IMR-90 (cell line): ENCODE results near the gene SNRNP25. TPM values are rescaled to one million over a fixed set of nuclear protein-coding genes. Genes with fewer than 3 reads are reported as not detected.

ENCODE experiments used
- ATAC-seq: fragments of 200-7000 bp; cut with Tn5 transposase; 2 replicates; pipeline ENCODE4 v1.9.1; 2020; ENCODE audit warnings: low read depth, mild to moderate bottlenecking, moderate library complexity
- BruUV-seq: library from RNA; stranded (reverse); fragments of 400-500 nt; replicated peaks from 2 replicates; lab custom pipeline; 2021; lab: Mats Ljungman, UMichigan
- CTCF ChIA-PET: fragments of 300-600 bp; formaldehyde crosslinking; extraction: SDS; loops from one replicate; lab custom pipeline; 2021; ENCODE audit warnings: antibody characterized with exemption; lab: Yijun Ruan, JAX
- POLR2A ChIA-PET: fragments of 300-600 bp; sonication (Branson Sonifier 250); formaldehyde crosslinking; loops from one replicate; lab custom pipeline; 2022; ENCODE audit warnings: antibody characterized with exemption; ENCODE audit not compliant: unreplicated experiment; lab: Charles Lee
- DNase-seq: peaks from one replicate; pipeline ENCODE4 v3.0.0; 2013
- H2AFZ ChIP-seq: replicated peaks from 2 replicates; pipeline ENCODE3; 2013; ENCODE audit warnings: low read length, mild to moderate bottlenecking; ENCODE audit not compliant: poor library complexity
- H2AK5ac ChIP-seq: 2 replicates; pipeline ENCODE4 v1.6.1; 2013; ENCODE audit warnings: low read depth, low read length, inconsistent platforms
- H2AK9ac ChIP-seq: replicated peaks from 2 replicates; pipeline ENCODE3; 2013; ENCODE audit warnings: mild to moderate bottlenecking, low read depth, low read length, moderate library complexity; ENCODE audit not compliant: poor library complexity
- H2BK120ac ChIP-seq: 2 replicates; pipeline ENCODE4 v1.6.1; 2013; ENCODE audit warnings: low read depth, low read length, inconsistent platforms
- H2BK15ac ChIP-seq: 3 replicates; pipeline ENCODE4 v1.6.1; 2013; ENCODE audit warnings: low read depth, low read length, inconsistent platforms
- H2BK20ac ChIP-seq: 2 replicates; pipeline ENCODE4 v1.6.1; 2013; ENCODE audit warnings: low read depth, mild to moderate bottlenecking, inconsistent platforms, low read length, moderate library complexity
- H2BK5ac ChIP-seq: 2 replicates; pipeline ENCODE4 v1.6.1; 2013; ENCODE audit warnings: mild to moderate bottlenecking, low read depth, low read length, inconsistent platforms; ENCODE audit not compliant: poor library complexity, severe bottlenecking
- H3K14ac ChIP-seq: replicated peaks from 2 replicates; pipeline ENCODE4 v1.6.1; 2013; ENCODE audit warnings: low read depth, low read length, inconsistent platforms
- H3K18ac ChIP-seq: 2 replicates; pipeline ENCODE4 v1.6.1; 2013; ENCODE audit warnings: low read depth, low read length, control low read depth
- H3K23ac ChIP-seq: 2 replicates; pipeline ENCODE4 v1.6.1; 2013; ENCODE audit warnings: low read depth, low read length, inconsistent platforms
- H3K27ac ChIP-seq: 2 replicates; pipeline ENCODE4 v1.5.1; 2013; ENCODE audit warnings: mild to moderate bottlenecking, control low read depth, low read length; ENCODE audit not compliant: insufficient read depth
- H3K27me3 ChIP-seq: 2 replicates; pipeline ENCODE4 v1.6.1; 2013; ENCODE audit warnings: low read length; ENCODE audit not compliant: control insufficient read depth, insufficient read depth
- H3K36me3 ChIP-seq: 2 replicates; pipeline ENCODE4 v1.6.1; 2013; ENCODE audit warnings: low read length, mixed read lengths; ENCODE audit not compliant: control insufficient read depth, insufficient read depth
- H3K4ac ChIP-seq: 2 replicates; pipeline ENCODE4 v1.6.1; 2013; ENCODE audit warnings: low read depth, low read length, inconsistent platforms
- H3K4me1 ChIP-seq: 2 replicates; pipeline ENCODE4 v1.6.1; 2013; ENCODE audit warnings: low read length, mixed read lengths; ENCODE audit not compliant: control insufficient read depth, insufficient read depth
- H3K4me2 ChIP-seq: 2 replicates; pipeline ENCODE4 v1.6.1; 2013; ENCODE audit warnings: low read depth, mild to moderate bottlenecking, control low read depth, low read length, moderate library complexity
- H3K4me3 ChIP-seq: 2 replicates; pipeline ENCODE4 v1.5.1; 2013; ENCODE audit warnings: low read depth, mild to moderate bottlenecking, control low read depth, low read length, moderate library complexity; ENCODE audit not compliant: insufficient read depth
- H3K56ac ChIP-seq: 2 replicates; pipeline ENCODE4 v1.6.1; 2013; ENCODE audit warnings: low read length, inconsistent platforms; ENCODE audit not compliant: insufficient read depth; ENCODE audit errors: extremely low read depth
- H3K79me1 ChIP-seq, 2 experiments: 2 replicates each; pipeline ENCODE4 v1.6.1; 2013; ENCODE audit warnings: low read length in 2 of 2, inconsistent platforms in 1 of 2, low read depth in 1 of 2
- H3K9ac ChIP-seq: 2 replicates; pipeline ENCODE4 v1.6.1; 2013; ENCODE audit warnings: low read depth, low read length, control low read depth
- H3K9me1 ChIP-seq: 2 replicates; pipeline ENCODE4 v1.6.1; 2013; ENCODE audit warnings: low read length, inconsistent platforms; ENCODE audit not compliant: insufficient read depth
- H3K9me3 ChIP-seq: 2 replicates; pipeline ENCODE4 v1.6.1; 2013; ENCODE audit warnings: low read length; ENCODE audit not compliant: control insufficient read depth, insufficient read depth
- H4K20me1 ChIP-seq: 2 replicates; pipeline ENCODE4 v1.6.1; 2013; ENCODE audit warnings: low read length, inconsistent platforms; ENCODE audit not compliant: insufficient read depth
- H4K5ac ChIP-seq: 2 replicates; pipeline ENCODE4 v1.6.1; 2013; ENCODE audit warnings: mild to moderate bottlenecking, low read depth, low read length, control low read depth
- H4K8ac ChIP-seq, 2 experiments: 2 replicates each; pipeline ENCODE4 v1.6.1; 2013; ENCODE audit warnings: low read depth in 2 of 2, low read length in 2 of 2, control low read depth in 1 of 2, inconsistent platforms in 1 of 2
- H4K91ac ChIP-seq: 2 replicates; pipeline ENCODE4 v1.6.1; 2013; ENCODE audit warnings: low read depth, low read length, inconsistent platforms; ENCODE audit not compliant: insufficient read depth
- BHLHE40 ChIP-seq: fragments of 150-350 bp; IDR thresholded peaks from 2 replicates; pipeline ENCODE4 v1.6.1; 2016; ENCODE audit warnings: mild to moderate bottlenecking, low read depth, low read length
- CHD1 ChIP-seq: IDR thresholded peaks from 2 replicates; pipeline ENCODE4 v1.6.1; 2012; ENCODE audit warnings: low read depth, low read length, improper control_type of control experiment
- ELK1 ChIP-seq: fragments of 150-350 bp; IDR thresholded peaks from 2 replicates; pipeline ENCODE4 v1.6.1; 2016; ENCODE audit warnings: low read depth, mild to moderate bottlenecking, low read length, moderate library complexity, borderline replicate concordance
- FOS ChIP-seq: fragments of 150-350 bp; IDR thresholded peaks from 2 replicates; pipeline ENCODE4 v1.6.1; 2016; ENCODE audit warnings: low read depth, low read length
- MAFK ChIP-seq: IDR thresholded peaks from 2 replicates; pipeline ENCODE4 v1.6.1; 2012; ENCODE audit warnings: low read depth, low read length, improper control_type of control experiment
- MAZ ChIP-seq: IDR thresholded peaks from 2 replicates; pipeline ENCODE4 v1.6.1; 2012; ENCODE audit warnings: low read depth, mild to moderate bottlenecking, low read length, improper control_type of control experiment, moderate library complexity, borderline replicate concordance
- POLR2A ChIP-seq: IDR thresholded peaks from 2 replicates; pipeline ENCODE4 v1.6.1; 2012; ENCODE audit warnings: mild to moderate bottlenecking, low read depth, low read length
- RAD21 ChIP-seq: IDR thresholded peaks from 2 replicates; pipeline ENCODE4 v1.6.1; 2012; ENCODE audit warnings: low read length, improper control_type of control experiment
- RFX5 ChIP-seq: IDR thresholded peaks from 2 replicates; pipeline ENCODE4 v1.8.0; 2012; ENCODE audit warnings: low read depth, mild to moderate bottlenecking, low read length, moderate library complexity
- SMC3 ChIP-seq: fragments of 150-350 bp; IDR thresholded peaks from 2 replicates; pipeline ENCODE4 v1.6.1; 2016; ENCODE audit warnings: low read depth, mild to moderate bottlenecking, antibody characterized with exemption, low read length, moderate library complexity
- USF2 ChIP-seq: fragments of 150-350 bp; IDR thresholded peaks from 2 replicates; pipeline ENCODE4 v1.6.1; 2017; ENCODE audit warnings: mild to moderate bottlenecking, antibody characterized with exemption, low read length, low read depth
- WGBS, 2 experiments: methylation state at CpG; one replicate each; pipeline versions ENCODE4 v1.1.5 to v1.1.7; 2013; ENCODE audit warnings: missing lambda C conversion rate in 2 of 2; ENCODE audit not compliant: insufficient read length in 1 of 2; ENCODE audit errors: extremely low coverage in 2 of 2; 5-methylcytosine and 5-hydroxymethylcytosine counted together
- dilution Hi-C: fragments of 300-500 bp; cut with HindIII; formaldehyde crosslinking; loops from one replicate; pipeline ENCODE4 v1.14.3; 2018; ENCODE audit warnings: low sequenced_read_pairs; ENCODE audit not compliant: unreplicated experiment
- in situ Hi-C: fragments of 300-500 bp; cut with MboI; formaldehyde crosslinking; loops from 3 replicates; pipeline ENCODE4 v1.14.3; 2019; ENCODE audit warnings: low sequenced_read_pairs, inconsistent platforms, mixed read lengths
- intact Hi-C: fragments of 100-400 bp; cut with micrococcal nuclease; formaldehyde crosslinking; loops from 2 replicates; pipeline ENCODE4 v1.10.0; 2022
- polyA plus RNA-seq, 3 experiments: library from polyadenylated mRNA; depleted of rRNA; stranded (reverse); fragments of >200 nt; gene quantifications; 2 replicates each; pipeline ENCODE4 v1.2.3, GENCODE V29; 2012; ENCODE audit warnings: low replicate concordance in 1 of 3
- total RNA-seq: library from RNA; depleted of rRNA; stranded (reverse); fragments of >200 nt; gene quantifications from 2 replicates; pipeline ENCODE4 v1.2.3, GENCODE V29; 2012
- TF ChIP-seq, protein P1 (sequence below): conservative IDR thresholded peaks from 2 replicates; pipeline ENCODE4 v1.5.1; 2012; ENCODE audit warnings: mild to moderate bottlenecking, low read depth, low read length, improper control_type of control experiment

The SNRNP25 gene
- total and polyA plus RNA-seq, 2 of the 4 experiments (the other 2 are of a cell fraction) = 67.2 to 88.0 TPM

DNA sequence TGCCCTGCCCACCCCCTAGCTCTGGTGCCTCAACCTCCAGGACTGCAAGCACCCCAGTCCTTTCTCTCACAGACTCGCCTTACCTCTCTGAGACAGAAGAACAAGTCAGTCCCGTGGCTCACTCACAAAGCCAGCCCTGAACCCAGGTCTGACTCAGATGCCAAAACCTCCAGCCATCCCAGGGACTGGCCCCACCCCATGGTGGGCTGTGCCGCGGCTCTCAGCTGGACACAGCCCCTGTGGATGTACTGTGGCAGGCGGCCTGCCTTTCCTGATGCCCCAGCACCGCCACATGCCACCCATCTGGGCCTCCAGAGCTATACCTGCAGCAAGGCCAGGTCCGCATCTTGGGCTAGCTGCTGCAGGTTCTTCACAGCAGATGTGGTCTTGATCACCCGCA is 44.2 kb downstream of the SNRNP25 start:
- Histone ChIP-seq H3K36me3 (peaks cover 34% of the 10 kb centered on the region), H3K18ac (no peak overlapping the region), H2AK9ac (peak overlapping the region; percentile 76), H3K4me2 (no peak overlapping the region), H3K4ac (no peak overlapping the region), H3K4me1 (peaks cover 3% of the 10 kb centered on the region), H4K8ac (no peak overlapping the region), H2BK5ac (no peak overlapping the region), H4K20me1 (peaks cover 32% of the 10 kb centered on the region), H4K91ac (no peak overlapping the region), H3K27ac (no peak overlapping the region), H2AK5ac (peak overlapping the region; percentile 21; the same call in 1 of the 2 replicates), H2BK20ac (no peak overlapping the region), H3K9ac (no peak overlapping the region), H2AFZ (peak overlapping the region; percentile 33), H3K14ac (no peak overlapping the region), H2BK15ac (no peak overlapping the region), H3K79me1 (peaks cover 5 to 48% of the 10 kb centered on the region in 2 experiments; a peak in 3 of 4 replicates), H3K4me3 (no peak overlapping the region), H3K56ac (no peak overlapping the region), H3K9me3 (no peaks in the 10 kb centered on the region), H4K5ac (no peak overlapping the region), H2BK120ac (no peak overlapping the region), H3K27me3 (no peaks in the 10 kb centered on the region), H3K23ac (no peak overlapping the region), H3K9me1 (no peaks in the 10 kb centered on the region)
- WGBS, 2 experiments = 74% methylated on average over 5 of the region's 8 CpGs; no CpG with 5 or more reads in 1 of the 2 experiments
- no peak for TF ChIP-seq BHLHE40
- no peak for TF ChIP-seq RAD21
- no peak for TF ChIP-seq SMC3
- no peak for TF ChIP-seq ELK1
- TF ChIP-seq POLR2A = no peak
- TF ChIP-seq MAFK = no peak
- no peak for TF ChIP-seq FOS
- TF ChIP-seq, protein P1, sequence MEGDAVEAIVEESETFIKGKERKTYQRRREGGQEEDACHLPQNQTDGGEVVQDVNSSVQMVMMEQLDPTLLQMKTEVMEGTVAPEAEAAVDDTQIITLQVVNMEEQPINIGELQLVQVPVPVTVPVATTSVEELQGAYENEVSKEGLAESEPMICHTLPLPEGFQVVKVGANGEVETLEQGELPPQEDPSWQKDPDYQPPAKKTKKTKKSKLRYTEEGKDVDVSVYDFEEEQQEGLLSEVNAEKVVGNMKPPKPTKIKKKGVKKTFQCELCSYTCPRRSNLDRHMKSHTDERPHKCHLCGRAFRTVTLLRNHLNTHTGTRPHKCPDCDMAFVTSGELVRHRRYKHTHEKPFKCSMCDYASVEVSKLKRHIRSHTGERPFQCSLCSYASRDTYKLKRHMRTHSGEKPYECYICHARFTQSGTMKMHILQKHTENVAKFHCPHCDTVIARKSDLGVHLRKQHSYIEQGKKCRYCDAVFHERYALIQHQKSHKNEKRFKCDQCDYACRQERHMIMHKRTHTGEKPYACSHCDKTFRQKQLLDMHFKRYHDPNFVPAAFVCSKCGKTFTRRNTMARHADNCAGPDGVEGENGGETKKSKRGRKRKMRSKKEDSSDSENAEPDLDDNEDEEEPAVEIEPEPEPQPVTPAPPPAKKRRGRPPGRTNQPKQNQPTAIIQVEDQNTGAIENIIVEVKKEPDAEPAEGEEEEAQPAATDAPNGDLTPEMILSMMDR = no peak
- TF ChIP-seq MAZ = no peak
- TF ChIP-seq CHD1 = no peak
- no peak for TF ChIP-seq RFX5
- no peak for TF ChIP-seq USF2
- no TSS peak for BruUV-seq
- intact Hi-C loops (loop anchor here (1.0 kb wide), 2 partner anchors 14 to 33 kb away; no protein-coding TSS in a partner anchor), in situ Hi-C loops (no loop called here), dilution Hi-C loops (no loop called here)
- CTCF ChIA-PET = interaction anchor here (1.0 to 2.5 kb wide), 4 partner anchors 9 to 264 kb away, joined by 4 to 24 read pairs (median 6); partner anchors contain the start of gene RHBDF1
- DNase-seq (peak; percentile 53), ATAC-seq (peak; percentile 25; the same call in 1 of the 2 replicates)
- POLR2A ChIA-PET = no interaction called here
